ENCODE measurements around the gene INPP5D.
"Not testable (repeated sequence)": the region's sequence is repeated elsewhere in the genome, so short reads cannot be mapped to it uniquely, and the experiment has no call there.

Gene INPP5D

DNA sequence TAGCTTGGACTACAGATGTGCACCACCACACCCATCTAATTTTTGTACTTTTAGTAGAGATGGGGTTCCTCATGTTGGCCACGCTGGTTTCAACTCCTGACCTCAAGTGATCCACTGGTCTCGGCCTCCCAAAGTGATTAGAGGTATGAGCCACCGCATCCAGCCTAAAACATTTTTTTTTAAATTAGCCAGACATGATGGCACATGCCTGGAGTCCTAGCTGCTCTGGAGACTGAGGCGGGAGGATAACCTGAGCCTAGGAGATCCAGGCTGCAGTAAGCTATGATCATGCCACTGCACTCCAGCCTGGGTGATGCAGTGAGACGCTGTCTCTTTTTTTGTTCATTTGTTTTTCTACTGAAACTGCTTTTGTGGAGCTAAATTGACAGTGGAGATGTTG lies 126.7 kb downstream of the INPP5D start:
- no peaks in the 10 kb centered on the region for H4K20me1 ChIP-seq (ENCODE audit: insufficient read depth, low read length)
- H3K9ac ChIP-seq (ENCODE audit: low read length) = no peak overlapping the region
- no peaks in the 10 kb centered on the region for H3F3A ChIP-seq (ENCODE audit: insufficient read depth, low read length)
- peaks cover 11% of the 10 kb centered on the region for H3K4me1 ChIP-seq (ENCODE audit: insufficient read depth, low read length, severe bottlenecking)
- no peak overlapping the region for H3K4me2 ChIP-seq (ENCODE audit: low read length)
- no peak overlapping the region for H3K4me3 ChIP-seq (ENCODE audit: low read depth, low read length, poor library complexity, severe bottlenecking)
- H3K9me3 ChIP-seq (ENCODE audit: low read length) = no peaks in the 10 kb centered on the region
- H3K9me2 ChIP-seq (ENCODE audit: low read depth, low read length) = no peaks in the 10 kb centered on the region
- no peak for TF ChIP-seq EZH2 (IDR thresholded peaks at IDR 0.05; ENCODE audit: borderline replicate concordance, low read length)
- TF ChIP-seq, protein P1, sequence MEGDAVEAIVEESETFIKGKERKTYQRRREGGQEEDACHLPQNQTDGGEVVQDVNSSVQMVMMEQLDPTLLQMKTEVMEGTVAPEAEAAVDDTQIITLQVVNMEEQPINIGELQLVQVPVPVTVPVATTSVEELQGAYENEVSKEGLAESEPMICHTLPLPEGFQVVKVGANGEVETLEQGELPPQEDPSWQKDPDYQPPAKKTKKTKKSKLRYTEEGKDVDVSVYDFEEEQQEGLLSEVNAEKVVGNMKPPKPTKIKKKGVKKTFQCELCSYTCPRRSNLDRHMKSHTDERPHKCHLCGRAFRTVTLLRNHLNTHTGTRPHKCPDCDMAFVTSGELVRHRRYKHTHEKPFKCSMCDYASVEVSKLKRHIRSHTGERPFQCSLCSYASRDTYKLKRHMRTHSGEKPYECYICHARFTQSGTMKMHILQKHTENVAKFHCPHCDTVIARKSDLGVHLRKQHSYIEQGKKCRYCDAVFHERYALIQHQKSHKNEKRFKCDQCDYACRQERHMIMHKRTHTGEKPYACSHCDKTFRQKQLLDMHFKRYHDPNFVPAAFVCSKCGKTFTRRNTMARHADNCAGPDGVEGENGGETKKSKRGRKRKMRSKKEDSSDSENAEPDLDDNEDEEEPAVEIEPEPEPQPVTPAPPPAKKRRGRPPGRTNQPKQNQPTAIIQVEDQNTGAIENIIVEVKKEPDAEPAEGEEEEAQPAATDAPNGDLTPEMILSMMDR (IDR thresholded peaks at IDR 0.05; ENCODE audit: low read length) = no peak
- peaks cover 60% of the 10 kb centered on the region; the same call in 1 of the 2 replicates for H3K36me3 ChIP-seq (ENCODE audit: insufficient read depth, low read length)
- H3K79me2 ChIP-seq (ENCODE audit: insufficient read depth, low read length) = no peaks in the 10 kb centered on the region
- no peak overlapping the region for H2AFZ ChIP-seq (ENCODE audit: low read length)
- H3K27me3 ChIP-seq (ENCODE audit: insufficient read depth, low read length) = no peaks in the 10 kb centered on the region
- H3K27ac ChIP-seq (ENCODE audit: low read depth, low read length, poor library complexity, severe bottlenecking) = no peak overlapping the region

DNA sequence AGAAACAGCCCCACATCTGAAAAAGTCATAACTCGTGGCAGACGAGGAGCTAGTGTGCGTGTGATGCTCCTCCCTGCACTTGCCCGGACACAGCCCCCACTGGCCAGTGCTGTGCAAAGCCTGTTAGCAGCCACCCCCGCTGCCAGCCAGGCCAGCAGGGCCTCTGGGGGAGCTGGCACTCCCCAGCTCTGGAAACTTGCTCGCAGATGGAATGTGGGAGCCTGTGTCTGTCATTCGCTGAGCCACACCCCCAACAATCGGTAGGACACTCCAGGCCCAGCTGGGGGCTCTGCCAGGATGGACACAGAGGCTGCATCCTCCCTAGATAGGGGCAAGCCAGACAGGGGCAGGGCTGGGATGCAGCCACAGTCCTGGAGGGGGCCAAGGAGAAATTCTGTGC lies 128.9 kb downstream of the INPP5D start:
- Histone ChIP-seq H3K9me3 (ENCODE audit: low read length) (no peaks in the 10 kb centered on the region), H3K9ac (ENCODE audit: low read length) (no peak overlapping the region), H3K36me3 (ENCODE audit: insufficient read depth, low read length) (peaks cover 46% of the 10 kb centered on the region; the same call in 1 of the 2 replicates), H3K4me2 (ENCODE audit: low read length) (no peak overlapping the region), H3K4me3 (ENCODE audit: low read depth, low read length, poor library complexity, severe bottlenecking) (no peak overlapping the region), H3K4me1 (ENCODE audit: insufficient read depth, low read length, severe bottlenecking) (peaks cover 11% of the 10 kb centered on the region), H4K20me1 (ENCODE audit: insufficient read depth, low read length) (no peaks in the 10 kb centered on the region), H3K9me2 (ENCODE audit: low read depth, low read length) (no peaks in the 10 kb centered on the region), H3F3A (ENCODE audit: insufficient read depth, low read length) (no peaks in the 10 kb centered on the region), H3K27ac (ENCODE audit: low read depth, low read length, poor library complexity, severe bottlenecking) (no peak overlapping the region), H3K27me3 (ENCODE audit: insufficient read depth, low read length) (no peaks in the 10 kb centered on the region), H2AFZ (ENCODE audit: low read length) (no peak overlapping the region), H3K79me2 (ENCODE audit: insufficient read depth, low read length) (no peaks in the 10 kb centered on the region)
- TF ChIP-seq EZH2 (IDR thresholded peaks at IDR 0.05; ENCODE audit: borderline replicate concordance, low read length) = no peak
- TF ChIP-seq, protein P1 (IDR thresholded peaks at IDR 0.05; ENCODE audit: low read length) = no peak

DNA sequence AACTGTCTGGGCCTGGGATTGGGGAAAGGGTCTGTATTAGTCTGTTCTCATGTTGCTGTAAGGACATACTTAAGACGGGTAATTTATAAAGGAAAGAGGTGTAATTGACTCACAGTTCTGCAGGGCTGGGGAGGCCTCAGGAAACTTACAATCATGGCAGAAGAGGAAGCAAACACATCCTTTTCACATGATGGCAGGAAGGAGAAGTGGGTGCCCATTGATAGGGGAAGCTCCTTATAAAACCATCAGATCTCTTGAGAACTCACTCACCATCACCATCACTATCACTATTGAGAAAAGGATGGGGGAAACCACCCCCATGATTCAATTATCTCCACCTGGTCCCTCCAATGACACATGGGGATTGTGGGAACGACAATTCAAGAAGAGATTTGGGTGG lies 130.9 kb downstream of the INPP5D start:
- not testable (repeated sequence) for H3K4me1 ChIP-seq (ENCODE audit: insufficient read depth, low read length, severe bottlenecking); H3K79me2 ChIP-seq (ENCODE audit: insufficient read depth, low read length); H3K27ac ChIP-seq (ENCODE audit: low read depth, low read length, poor library complexity, severe bottlenecking); H2AFZ ChIP-seq (ENCODE audit: low read length); H3K9me3 ChIP-seq (ENCODE audit: low read length); H3K9me2 ChIP-seq (ENCODE audit: low read depth, low read length); H3K27me3 ChIP-seq (ENCODE audit: insufficient read depth, low read length); H4K20me1 ChIP-seq (ENCODE audit: insufficient read depth, low read length); H3K4me3 ChIP-seq (ENCODE audit: low read depth, low read length, poor library complexity, severe bottlenecking); H3K4me2 ChIP-seq (ENCODE audit: low read length); H3K9ac ChIP-seq (ENCODE audit: low read length); H3F3A ChIP-seq (ENCODE audit: insufficient read depth, low read length)
- peaks cover 40% of the 10 kb centered on the region; the same call in 1 of the 2 replicates for H3K36me3 ChIP-seq (ENCODE audit: insufficient read depth, low read length)

- TF ChIP-seq, protein P1 (IDR thresholded peaks at IDR 0.05; ENCODE audit: low read length) = no peak
- Histone ChIP-seq H3K9ac (ENCODE audit: low read length) (no peak overlapping the region), H2AFZ (ENCODE audit: low read length) (no peak overlapping the region), H3K79me2 (ENCODE audit: insufficient read depth, low read length) (no peaks in the 10 kb centered on the region), H3K27me3 (ENCODE audit: insufficient read depth, low read length) (no peaks in the 10 kb centered on the region), H3K36me3 (ENCODE audit: insufficient read depth, low read length) (peaks cover 34% of the 10 kb centered on the region), H3K4me2 (ENCODE audit: low read length) (no peak overlapping the region), H3F3A (ENCODE audit: insufficient read depth, low read length) (no peaks in the 10 kb centered on the region), H4K20me1 (ENCODE audit: insufficient read depth, low read length) (no peaks in the 10 kb centered on the region), H3K4me3 (ENCODE audit: low read depth, low read length, poor library complexity, severe bottlenecking) (no peak overlapping the region), H3K9me2 (ENCODE audit: low read depth, low read length) (no peaks in the 10 kb centered on the region), H3K9me3 (ENCODE audit: low read length) (no peaks in the 10 kb centered on the region), H3K4me1 (ENCODE audit: insufficient read depth, low read length, severe bottlenecking) (no peaks in the 10 kb centered on the region), H3K27ac (ENCODE audit: low read depth, low read length, poor library complexity, severe bottlenecking) (no peak overlapping the region)
Measured at GRCh38 chr2:233193738-233194137, 133.6 kb downstream of the INPP5D start.

All from OCI-LY1 (cell line).